NCI-H2227 (cell line): ENCODE measurements around the gene SERPINA5.
A peak's percentile ranks its signal among the peaks of the same experiment; 100 is the strongest.

Experiments used
- DNase-seq: peaks from one replicate; lab custom pipeline; 2025; ENCODE audit not compliant: unreplicated experiment; lab: John Stamatoyannopoulos, UW

Gene SERPINA5, protein sequence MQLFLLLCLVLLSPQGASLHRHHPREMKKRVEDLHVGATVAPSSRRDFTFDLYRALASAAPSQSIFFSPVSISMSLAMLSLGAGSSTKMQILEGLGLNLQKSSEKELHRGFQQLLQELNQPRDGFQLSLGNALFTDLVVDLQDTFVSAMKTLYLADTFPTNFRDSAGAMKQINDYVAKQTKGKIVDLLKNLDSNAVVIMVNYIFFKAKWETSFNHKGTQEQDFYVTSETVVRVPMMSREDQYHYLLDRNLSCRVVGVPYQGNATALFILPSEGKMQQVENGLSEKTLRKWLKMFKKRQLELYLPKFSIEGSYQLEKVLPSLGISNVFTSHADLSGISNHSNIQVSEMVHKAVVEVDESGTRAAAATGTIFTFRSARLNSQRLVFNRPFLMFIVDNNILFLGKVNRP

GRCh38 chr14:94581127-94581999, at the start of gene SERPINA5:
Gene SERPINA5, plus strand, starts transcription at chr14:94581426. Its CDS starts 5,937 bp downstream, at chr14:94587363.
- no peak for DNase-seq

DNA sequence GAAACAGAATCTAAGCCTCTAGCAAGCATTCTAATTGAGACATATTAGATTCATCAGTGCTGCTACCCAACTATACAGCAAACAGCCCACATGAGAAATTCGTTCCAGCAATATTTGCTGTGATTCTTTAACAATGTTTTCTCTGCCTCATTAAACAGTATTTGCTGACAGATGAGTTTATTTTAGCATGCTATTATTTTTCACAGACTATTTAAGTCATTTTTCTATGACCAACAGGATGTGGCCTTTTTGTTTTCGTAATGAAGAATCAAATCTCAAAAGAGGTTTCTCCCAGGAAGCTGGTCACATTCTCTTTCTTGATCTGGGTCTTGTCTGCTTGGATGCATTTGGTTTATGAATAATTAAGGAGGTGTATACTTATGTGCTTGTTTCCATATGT, 48.8 kb upstream of the SERPINA5 start:
- no peak for DNase-seq

- DNase-seq, result no peak
These were observed 45.7 kb upstream of the SERPINA5 start for GRCh38 chr14:94535506-94535905.

GRCh38 chr14:94536836-94537235, 44.4 kb upstream of the SERPINA5 start:
- DNase-seq, result no peak

DNA sequence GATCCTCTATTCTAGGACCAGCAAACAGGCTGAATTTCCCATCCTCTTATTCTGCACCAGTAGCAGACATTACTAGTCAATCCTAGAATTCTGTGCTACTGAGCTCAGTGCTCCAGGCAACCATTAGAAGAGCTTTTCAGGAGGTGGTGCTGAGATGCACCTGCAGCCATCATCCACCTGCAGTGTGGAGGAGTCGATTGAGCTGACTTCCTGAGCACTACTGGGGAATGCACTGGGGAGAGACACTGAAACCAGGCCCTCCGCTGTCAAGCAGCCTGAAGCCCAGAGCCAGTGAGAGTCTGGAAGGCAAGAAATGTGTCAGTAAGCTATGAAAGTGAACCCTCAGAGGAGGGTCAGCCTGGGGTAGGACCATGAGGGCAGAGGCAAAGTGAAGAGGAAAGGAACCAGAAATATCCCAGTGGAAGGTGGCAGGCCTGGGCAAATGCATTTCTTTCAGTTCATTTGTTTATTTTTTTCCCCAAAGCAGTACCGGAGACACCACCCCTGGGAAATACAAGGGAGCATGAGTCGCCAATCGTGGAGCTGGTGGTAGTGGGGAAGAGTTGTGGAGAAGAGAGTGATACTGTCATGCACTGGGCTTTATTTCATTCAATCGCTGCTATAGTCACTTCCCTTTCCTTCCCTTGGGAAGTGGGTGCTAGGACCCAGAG, 43.0 kb upstream of the SERPINA5 start:
- no peak for DNase-seq

DNA sequence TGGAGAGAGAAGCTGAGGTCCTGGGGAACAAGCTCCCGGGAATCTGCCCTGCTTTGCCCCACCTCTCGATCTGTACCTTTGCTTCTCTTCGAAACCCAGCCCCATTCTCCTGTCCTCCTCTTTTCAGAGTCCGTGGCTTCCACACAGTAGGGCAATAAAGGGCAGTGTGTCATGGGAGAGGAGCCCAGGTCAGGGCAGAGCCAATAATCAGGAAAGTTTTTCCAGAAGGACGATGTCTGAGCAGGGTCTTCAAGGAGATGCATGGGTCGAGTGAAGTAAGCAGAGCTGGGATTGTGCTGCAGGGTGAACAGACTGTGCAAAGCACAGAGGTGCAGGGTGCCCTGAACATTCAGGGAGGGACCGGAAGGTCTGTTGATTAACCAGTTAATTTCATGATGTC, 42.0 kb upstream of the SERPINA5 start:
- DNase-seq, result no peak

DNA sequence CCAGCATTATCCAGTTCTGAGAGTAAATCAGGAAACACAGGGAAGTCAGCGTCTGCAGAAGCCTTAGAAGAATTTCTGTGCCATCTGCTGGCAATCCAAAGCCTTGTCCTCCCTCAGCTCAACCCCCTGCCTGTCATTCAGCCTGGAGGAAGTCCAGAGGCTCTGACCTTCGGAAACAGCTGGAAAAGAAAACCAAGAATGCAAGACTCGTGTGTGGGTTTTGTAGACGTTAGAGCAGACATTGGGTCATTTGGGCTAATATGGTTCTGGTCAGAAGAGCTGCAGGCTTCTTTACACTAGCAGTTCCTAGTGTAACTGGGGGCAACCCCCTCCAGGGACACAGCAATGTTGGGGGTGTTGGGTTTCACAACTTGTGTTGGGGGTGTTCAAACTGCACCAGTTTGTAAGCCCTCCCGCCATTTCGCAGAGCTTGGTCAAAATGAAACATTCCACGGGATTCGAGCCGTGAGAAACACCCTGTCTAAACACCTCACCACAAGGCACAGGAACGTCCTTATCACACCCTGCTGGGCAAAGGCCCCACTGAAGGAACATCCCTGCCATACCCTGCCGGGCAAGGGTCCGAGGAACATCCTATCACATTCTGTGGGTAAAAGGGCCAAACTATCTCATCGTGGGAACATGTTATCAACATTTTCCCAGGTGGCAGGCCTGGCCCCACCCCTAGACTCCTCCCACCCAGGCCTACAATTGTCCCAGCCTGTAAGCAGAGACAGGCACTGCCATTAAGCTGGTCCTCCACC, 41.0 kb upstream of the SERPINA5 start:
- no peak for DNase-seq

DNA sequence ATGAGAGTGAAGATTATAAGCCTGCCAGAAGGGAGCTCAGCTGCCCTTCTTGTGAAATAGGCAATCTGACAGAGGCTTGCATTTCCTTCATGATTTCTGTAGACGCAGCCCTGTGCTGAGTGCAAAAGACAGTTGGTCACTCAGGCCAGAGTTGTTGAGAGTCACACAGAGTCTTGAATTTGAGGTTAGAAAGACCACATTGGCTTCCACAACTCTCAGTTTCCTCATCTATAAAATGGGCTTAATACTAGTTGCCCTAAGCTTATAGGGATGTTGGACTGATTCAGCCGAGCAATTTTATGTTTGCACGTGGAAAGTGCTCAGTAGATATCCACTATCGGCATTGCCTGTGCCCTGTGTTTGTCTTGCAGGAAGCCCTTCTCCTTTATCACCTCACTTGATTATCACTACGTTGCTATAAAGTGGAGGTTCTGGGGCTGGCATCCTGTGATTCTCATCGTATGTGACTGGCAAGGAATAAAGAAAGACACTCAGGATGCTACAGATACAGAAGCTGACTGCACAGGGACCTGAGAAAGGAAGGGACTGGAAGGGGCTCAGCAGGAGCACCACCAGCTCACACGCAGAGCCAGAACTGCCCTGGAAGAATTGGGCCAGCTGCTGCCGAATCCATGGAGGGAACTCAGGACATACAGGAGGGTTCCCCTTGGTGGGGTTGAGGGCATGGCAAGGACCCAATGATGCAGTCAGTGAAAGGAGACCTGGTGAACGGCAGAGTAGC, 39.8 kb upstream of the SERPINA5 start:
- DNase-seq, result no peak

DNA sequence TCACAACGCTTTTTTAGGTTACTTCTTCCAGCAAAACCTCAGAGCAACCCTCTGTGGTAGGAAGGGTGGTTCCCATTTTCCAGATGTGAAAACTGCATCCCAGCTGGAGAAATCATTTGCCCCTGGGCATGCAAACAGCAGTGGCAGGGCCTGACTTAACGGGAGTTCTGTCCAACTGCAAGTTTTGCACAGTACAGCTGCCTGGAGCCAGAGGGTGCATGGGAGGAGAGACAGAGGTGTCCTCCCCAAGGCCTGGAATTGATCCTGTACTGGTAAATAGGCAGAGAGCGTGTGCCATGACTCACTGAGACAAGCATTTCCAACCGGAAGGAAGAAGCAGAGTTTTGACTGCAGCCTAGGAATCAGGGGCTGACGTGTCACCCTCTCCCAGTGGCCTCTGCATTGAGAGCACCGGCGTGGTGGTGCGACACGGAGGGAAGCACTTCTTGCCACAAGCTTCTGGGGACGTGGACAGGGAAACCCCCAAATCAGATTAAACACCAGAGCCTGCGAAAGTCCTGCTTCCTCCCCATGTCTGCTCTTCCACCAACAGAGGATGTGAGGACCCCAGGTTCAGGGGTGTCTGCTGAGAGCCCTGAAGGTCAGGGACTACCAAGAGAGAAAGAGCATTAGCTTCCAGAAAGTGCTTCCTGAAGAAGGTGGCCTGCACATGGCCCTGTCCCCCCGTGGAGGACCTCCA, 39.0 kb upstream of the SERPINA5 start:
- DNase-seq, result no peak

DNA sequence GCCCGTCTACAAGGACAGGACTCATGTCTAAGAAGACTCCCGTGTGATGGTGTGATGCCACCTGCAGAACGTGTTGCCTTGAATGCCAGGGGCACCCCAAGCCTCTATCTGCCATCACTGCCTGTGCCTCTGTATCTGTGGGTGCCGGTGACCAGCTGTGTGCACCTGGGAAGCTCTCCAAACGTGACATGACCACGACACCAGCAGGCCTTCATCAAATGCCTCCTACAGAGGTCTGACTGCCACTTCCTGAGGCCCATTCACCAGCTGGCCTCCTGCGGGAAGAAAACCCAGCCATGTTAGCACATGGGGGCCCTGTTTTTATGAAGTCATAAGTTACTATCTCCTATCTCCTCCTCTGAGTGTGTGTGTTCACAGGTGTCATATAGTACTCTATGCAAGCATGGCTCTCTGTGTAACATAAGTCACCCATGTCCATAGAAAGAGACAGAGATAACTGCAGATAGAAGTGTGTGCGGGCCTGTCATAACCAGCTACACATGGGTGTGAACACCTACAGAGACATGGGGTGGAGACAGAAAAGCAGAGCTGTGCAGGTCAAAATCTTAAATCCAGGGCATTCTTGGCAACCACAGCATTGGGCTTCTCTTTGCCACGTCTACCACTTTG, 38.3 kb upstream of the SERPINA5 start:
- no peak for DNase-seq

GRCh38 chr14:94543449-94544124, 37.6 kb upstream of the SERPINA5 start:
- DNase-seq, result no peak

DNA sequence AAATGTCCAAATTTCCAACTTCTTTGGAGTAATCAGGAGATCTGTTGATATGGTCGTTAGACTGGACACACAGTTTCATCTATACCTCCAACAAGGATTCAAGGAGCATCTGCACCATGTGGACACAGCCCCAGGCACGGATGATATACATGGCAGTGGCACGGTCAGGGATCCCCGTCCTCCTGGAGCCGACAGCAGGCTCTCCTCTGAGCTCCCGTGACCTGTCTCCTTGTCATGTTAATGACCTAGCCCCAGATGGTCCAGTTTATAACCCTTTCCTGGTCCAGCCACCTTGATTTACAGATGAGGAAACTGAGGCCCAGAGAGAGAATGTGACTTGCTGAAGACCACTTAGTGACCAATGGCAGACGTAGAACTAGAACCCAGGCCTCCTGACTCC, 36.5 kb upstream of the SERPINA5 start:
- DNase-seq, result no peak

DNA sequence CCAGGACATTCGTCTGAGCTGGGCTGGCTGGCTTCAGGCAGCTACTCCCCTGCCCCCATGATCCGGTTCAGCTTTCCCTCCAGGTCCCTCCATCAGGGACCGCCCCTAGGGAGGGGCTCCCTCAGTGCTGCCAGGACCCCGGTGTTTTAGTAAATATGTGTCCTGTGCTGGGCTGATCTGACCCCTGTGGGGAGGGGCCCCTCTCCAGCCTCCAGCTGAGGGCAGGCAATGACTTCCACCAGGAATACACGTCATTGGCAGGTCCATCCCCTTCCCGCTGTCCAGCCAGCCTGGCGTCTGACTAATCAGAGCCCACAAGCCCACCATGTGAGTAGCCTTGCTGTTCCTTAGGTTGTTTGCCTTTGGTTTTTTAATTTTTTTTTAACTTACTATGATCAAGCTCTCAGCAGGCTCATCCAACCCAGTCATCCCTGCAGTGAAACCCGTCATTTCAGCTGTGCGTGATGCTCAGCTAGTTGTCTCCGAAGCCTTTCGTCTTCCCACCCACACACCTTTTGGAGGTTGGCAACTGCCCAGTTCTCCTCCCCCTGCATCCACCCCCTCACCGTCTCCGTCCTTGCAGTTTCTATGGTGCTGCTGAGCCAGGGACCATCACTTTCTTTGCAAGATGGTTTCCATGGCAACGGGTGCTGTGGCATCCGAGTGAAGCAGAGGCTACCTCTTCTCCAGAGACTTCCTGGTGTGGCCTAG, 35.9 kb upstream of the SERPINA5 start:
- DNase-seq, result peak; percentile 87

GRCh38 chr14:94547151-94547680, 34.0 kb upstream of the SERPINA5 start:
- DNase-seq, result no peak

DNA sequence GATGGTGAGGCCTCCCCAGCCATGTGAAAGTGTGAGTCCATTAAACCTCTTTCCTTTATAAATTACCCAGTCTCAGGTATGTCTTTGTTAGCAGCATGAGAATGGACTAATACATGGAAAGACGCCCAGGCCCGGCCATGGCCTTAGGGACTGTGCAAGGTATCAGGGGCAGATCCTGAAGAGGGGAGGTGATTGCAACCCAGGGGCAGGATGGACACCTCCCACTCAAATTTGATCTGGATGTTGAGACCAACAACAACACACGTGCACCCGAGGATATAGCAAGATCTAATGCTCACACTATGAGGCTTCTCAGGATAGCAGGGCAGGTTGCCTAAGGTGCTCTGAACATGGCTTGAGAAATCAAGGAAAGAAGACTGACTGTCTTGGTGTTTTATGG, 33.5 kb upstream of the SERPINA5 start:
- DNase-seq, result no peak

DNA sequence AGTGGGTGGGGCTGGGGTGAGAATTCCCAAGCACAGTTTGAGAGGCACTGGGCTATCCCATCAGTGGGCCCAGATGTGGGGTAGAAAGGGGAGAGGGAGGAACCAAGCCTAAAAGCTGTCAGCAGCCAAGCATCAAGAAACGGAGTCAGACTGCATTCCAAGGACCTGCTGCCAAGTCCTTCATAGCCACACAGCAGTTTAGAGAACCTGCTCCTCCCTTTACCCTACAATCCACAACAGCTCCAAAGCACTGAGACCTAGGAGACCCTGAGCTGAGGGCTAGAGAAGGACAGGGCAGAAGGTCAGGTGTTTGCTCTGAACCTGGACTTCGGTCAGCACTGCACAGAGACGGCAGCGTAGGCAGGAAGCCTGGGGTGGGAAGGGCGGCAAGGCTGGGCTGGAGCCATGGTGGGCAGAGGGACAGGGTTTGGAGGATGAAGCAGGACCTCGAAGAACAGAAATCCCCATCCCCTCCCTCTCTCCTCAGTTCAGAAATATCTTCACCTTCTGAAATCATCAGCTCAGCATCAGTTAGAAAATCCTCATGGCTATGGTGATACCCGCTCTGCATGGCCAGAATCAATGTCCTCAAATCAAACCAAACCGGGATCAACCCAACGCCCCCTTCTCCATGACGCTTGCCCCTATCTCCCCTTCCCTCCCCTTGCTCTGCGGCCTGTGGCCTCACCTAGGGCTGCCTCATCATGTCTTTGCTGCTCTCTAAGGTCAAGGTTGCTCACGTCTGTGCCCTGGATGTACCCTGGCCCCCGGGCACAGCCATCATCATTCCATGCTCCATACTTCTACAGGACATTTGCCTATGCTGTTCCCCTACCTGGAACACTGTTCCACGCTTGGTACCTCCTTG, 32.9 kb upstream of the SERPINA5 start:
- DNase-seq, result no peak
